ENCODE data around the gene ZNF385A. TPM values are rescaled to one million over a fixed set of nuclear protein-coding genes. Genes with fewer than 3 reads are reported as not detected.
A peak's percentile ranks its signal among the peaks of the same experiment; 100 is the strongest.

ZNF385A gene
- total RNA-seq, 1 donor from 2014 or later: 1.1 TPM

GRCh38 chr12:54415221-54415929 lies 30.8 kb upstream of the ZNF385A start:
- no peak for DNase-seq

GRCh38 chr12:54413284-54414190 lies 29.0 kb upstream of the ZNF385A start:
- no peak for DNase-seq

- DNase-seq: no peak
These were observed 28.3 kb upstream of the ZNF385A start for GRCh38 chr12:54412786-54413185.

GRCh38 chr12:54412348-54412747 lies 27.8 kb upstream of the ZNF385A start:
- DNase-seq: no peak

GRCh38 chr12:54411391-54412241 lies 27.1 kb upstream of the ZNF385A start:
- peak; percentile 22 for DNase-seq

GRCh38 chr12:54409267-54409666 lies 24.7 kb upstream of the ZNF385A start:
- no peak for DNase-seq

GRCh38 chr12:54407183-54407905 lies 22.8 kb upstream of the ZNF385A start:
- no peak for DNase-seq

- DNase-seq: no peak
These were observed 21.0 kb upstream of the ZNF385A start for GRCh38 chr12:54405573-54405972.

GRCh38 chr12:54405106-54405505 lies 20.6 kb upstream of the ZNF385A start:
- no peak for DNase-seq

- DNase-seq: no peak
These were observed 19.8 kb upstream of the ZNF385A start for GRCh38 chr12:54404061-54405004.

GRCh38 chr12:54401119-54401518 lies 16.6 kb upstream of the ZNF385A start:
- DNase-seq: no peak

- DNase-seq: peak; percentile 67
These were observed 14.7 kb upstream of the ZNF385A start for GRCh38 chr12:54398995-54399793.

GRCh38 chr12:54398218-54398617 lies 13.7 kb upstream of the ZNF385A start:
- DNase-seq: no peak

GRCh38 chr12:54397157-54397556 lies 12.6 kb upstream of the ZNF385A start:
- no peak for DNase-seq

- DNase-seq: no peak
These were observed 11.0 kb upstream of the ZNF385A start for GRCh38 chr12:54395545-54395944.

- DNase-seq: no peak
These were observed 10.5 kb upstream of the ZNF385A start for GRCh38 chr12:54394986-54395385.

GRCh38 chr12:54394281-54394719 lies 9.8 kb upstream of the ZNF385A start:
- DNase-seq: peak; percentile 31

- DNase-seq: no peak
These were observed 9.2 kb upstream of the ZNF385A start for GRCh38 chr12:54393743-54394142.

GRCh38 chr12:54393207-54393609 lies 8.7 kb upstream of the ZNF385A start:
- no peak for DNase-seq
